ENCODE data around the gene TMEM213.

The TMEM213 gene

GRCh38 chr7:138875794-138876193 is 78.0 kb downstream of the TMEM213 start:
- TF ChIP-seq, protein P1, sequence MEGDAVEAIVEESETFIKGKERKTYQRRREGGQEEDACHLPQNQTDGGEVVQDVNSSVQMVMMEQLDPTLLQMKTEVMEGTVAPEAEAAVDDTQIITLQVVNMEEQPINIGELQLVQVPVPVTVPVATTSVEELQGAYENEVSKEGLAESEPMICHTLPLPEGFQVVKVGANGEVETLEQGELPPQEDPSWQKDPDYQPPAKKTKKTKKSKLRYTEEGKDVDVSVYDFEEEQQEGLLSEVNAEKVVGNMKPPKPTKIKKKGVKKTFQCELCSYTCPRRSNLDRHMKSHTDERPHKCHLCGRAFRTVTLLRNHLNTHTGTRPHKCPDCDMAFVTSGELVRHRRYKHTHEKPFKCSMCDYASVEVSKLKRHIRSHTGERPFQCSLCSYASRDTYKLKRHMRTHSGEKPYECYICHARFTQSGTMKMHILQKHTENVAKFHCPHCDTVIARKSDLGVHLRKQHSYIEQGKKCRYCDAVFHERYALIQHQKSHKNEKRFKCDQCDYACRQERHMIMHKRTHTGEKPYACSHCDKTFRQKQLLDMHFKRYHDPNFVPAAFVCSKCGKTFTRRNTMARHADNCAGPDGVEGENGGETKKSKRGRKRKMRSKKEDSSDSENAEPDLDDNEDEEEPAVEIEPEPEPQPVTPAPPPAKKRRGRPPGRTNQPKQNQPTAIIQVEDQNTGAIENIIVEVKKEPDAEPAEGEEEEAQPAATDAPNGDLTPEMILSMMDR (IDR thresholded peaks at IDR 0.05; ENCODE audit: insufficient read depth, low read depth, low read length, missing control alignments) = no peak
- peak; percentile 94 for DNase-seq (ENCODE audit: low read depth)
- no peak overlapping the region for H3K4me3 ChIP-seq (ENCODE audit: low read length)

- TF ChIP-seq, protein P1 (IDR thresholded peaks at IDR 0.05; ENCODE audit: insufficient read depth, low read depth, low read length, missing control alignments) = no peak
- no peak overlapping the region for H3K4me3 ChIP-seq (ENCODE audit: low read length)
Measured at GRCh38 chr7:138876326-138876725, 78.5 kb downstream of the TMEM213 start.

DNA sequence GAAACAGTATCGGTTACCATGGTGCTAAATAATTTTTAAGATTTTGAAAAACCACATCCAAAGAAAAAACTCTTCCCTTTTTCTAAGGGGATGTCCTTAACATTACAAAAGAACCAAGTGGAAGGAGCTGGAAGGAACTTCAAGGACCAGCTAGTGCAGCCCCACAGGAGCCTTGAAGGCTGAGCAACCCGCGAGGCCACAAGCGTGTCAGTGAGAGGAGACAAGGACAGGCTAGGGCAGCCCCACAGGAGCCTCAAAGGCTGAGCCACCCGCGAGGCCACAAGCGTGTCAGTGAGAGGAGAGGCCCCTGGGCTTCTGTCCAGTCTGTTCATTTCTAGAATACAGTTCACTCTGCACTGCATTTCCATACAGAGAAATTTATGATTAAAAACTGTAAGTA is 80.3 kb downstream of the TMEM213 start:
- no peak for DNase-seq (ENCODE audit: low read depth)
- TF ChIP-seq, protein P1 (IDR thresholded peaks at IDR 0.05; ENCODE audit: insufficient read depth, low read depth, low read length, missing control alignments) = no peak
- no peak overlapping the region for H3K4me3 ChIP-seq (ENCODE audit: low read length)

More at GRCh38 chr7:138876326-138876725, 78.5 kb downstream of the TMEM213 start:
- no peak for DNase-seq (ENCODE audit: low read depth)

DNA sequence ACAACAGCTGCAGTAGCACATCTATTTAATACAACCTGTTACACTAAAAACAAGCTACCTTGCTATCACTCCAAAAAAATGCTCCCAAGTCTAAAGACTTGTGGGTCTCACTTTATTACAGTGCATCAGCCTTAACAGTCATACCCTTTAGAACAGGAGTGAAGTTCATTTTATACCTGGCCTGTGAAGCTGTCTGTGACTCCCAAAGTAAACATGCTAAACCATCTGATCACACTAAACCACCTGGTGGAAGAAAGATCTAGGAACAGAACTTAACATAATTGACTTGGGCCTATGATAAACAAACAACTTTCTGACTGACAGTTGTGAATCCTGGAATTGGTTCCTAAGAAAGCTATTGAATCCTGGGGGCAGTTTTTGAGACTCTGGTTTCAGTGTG is 81.1 kb downstream of the TMEM213 start:
- H3K4me3 ChIP-seq (ENCODE audit: low read length) = no peak overlapping the region
- no peak for DNase-seq (ENCODE audit: low read depth)
- TF ChIP-seq, protein P1 (IDR thresholded peaks at IDR 0.05; ENCODE audit: insufficient read depth, low read depth, low read length, missing control alignments) = no peak

DNA sequence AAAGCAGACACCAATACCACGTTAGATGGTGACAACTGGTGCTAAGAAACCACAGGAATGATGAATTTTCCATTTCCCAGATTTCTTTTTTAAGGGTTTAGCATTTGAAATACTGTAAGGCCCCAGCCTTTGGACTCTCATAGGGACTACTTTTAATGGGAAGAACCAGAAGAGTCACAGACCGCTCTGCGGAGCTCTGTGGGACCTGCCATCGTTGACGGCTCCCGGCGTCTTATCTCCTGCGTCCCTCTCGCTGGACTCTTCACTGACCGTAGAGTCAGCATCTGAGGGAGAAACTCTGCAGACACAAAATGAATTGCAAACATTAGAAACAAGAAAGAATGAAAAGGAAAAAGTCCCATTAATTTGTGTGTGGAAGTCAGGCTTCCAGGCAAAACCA is 81.6 kb downstream of the TMEM213 start:
- TF ChIP-seq, protein P1 (IDR thresholded peaks at IDR 0.05; ENCODE audit: insufficient read depth, low read depth, low read length, missing control alignments) = no peak

GRCh38 chr7:138880881-138881578 is 83.2 kb downstream of the TMEM213 start:
- TF ChIP-seq, protein P1 (IDR thresholded peaks at IDR 0.05; ENCODE audit: insufficient read depth, low read depth, low read length, missing control alignments) = no peak
- H3K4me3 ChIP-seq (ENCODE audit: low read length) = no peak overlapping the region

More for the DNA sequence above, 81.6 kb downstream of the TMEM213 start:
- DNase-seq (ENCODE audit: low read depth) = no peak
- H3K4me3 ChIP-seq (ENCODE audit: low read length) = no peak overlapping the region

More at GRCh38 chr7:138880881-138881578, 83.2 kb downstream of the TMEM213 start:
- DNase-seq (ENCODE audit: low read depth) = no peak
